ENCODE measurements around the gene RALGAPA2.

GRCh38 chr20:20551409-20551808, 161.0 kb downstream of the RALGAPA2 start:
- TF ChIP-seq TCF7L2 (IDR thresholded peaks at IDR 0.05; ENCODE audit: low read depth, low read length) = no peak
- TF ChIP-seq, protein P1, sequence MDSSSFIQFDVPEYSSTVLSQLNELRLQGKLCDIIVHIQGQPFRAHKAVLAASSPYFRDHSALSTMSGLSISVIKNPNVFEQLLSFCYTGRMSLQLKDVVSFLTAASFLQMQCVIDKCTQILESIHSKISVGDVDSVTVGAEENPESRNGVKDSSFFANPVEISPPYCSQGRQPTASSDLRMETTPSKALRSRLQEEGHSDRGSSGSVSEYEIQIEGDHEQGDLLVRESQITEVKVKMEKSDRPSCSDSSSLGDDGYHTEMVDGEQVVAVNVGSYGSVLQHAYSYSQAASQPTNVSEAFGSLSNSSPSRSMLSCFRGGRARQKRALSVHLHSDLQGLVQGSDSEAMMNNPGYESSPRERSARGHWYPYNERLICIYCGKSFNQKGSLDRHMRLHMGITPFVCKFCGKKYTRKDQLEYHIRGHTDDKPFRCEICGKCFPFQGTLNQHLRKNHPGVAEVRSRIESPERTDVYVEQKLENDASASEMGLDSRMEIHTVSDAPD (CRISPR knock-in tag; IDR thresholded peaks at IDR 0.05) = no peak
- TF ChIP-seq ZNF790 (CRISPR knock-in tag; IDR thresholded peaks at IDR 0.05; ENCODE audit: borderline replicate concordance) = no peak
- TF ChIP-seq IRF1 (CRISPR knock-in tag; IDR thresholded peaks at IDR 0.05; ENCODE audit: low read depth) = no peak
- no peak for TF ChIP-seq TCF7 (IDR thresholded peaks at IDR 0.05; ENCODE audit: low read depth)
- TF ChIP-seq MAX (IDR thresholded peaks at IDR 0.05) = no peak

All from HepG2 (cell line).